SK-MEL-5 (cell line): ENCODE measurements around the gene PCDHGA1. TPM values are rescaled to one million over a fixed set of nuclear protein-coding genes. Genes with fewer than 3 reads are reported as not detected.
"Not testable (repeated sequence)": the region's sequence is repeated elsewhere in the genome, so short reads cannot be mapped to it uniquely, and the experiment has no call there.

ENCODE experiments used
- DNase-seq: peaks from one replicate; pipeline ENCODE4 v3.0.0-alpha.2; 2016; ENCODE audit warnings: low read depth, low spot score
- in situ Hi-C: cut with HindIII; loops from 2 replicates; pipeline ENCODE4 v1.10.0; 2016; ENCODE audit warnings: low sequenced_read_pairs, high pct_unique_total_duplicates, low pct_unique_long_range_greater_than_20kb
- total RNA-seq: library from RNA; depleted of rRNA; stranded (reverse); fragments of >200 nt; shearing (Covaris generic); gene quantifications from 2 replicates; pipeline ENCODE4 v1.2.3, GENCODE V29; 2014

Gene PCDHGA1
- total RNA-seq, 1 experiment from 2014 or later, result 0.63 TPM

- DNase-seq, result no peak
- in situ Hi-C loops, result no loop called here
Measured at GRCh38 chr5:141419074-141419880, 89.0 kb downstream of the PCDHGA1 start.

GRCh38 chr5:141420855-141421488 lies 90.7 kb downstream of the PCDHGA1 start, which contains the start of gene PCDHGA11:
Gene PCDHGA11, plus strand, starts transcription at chr5:141421051. Its CDS starts 177 bp downstream, at chr5:141421228.
- no peak for DNase-seq
- in situ Hi-C loops, result no loop called here

- no peak for DNase-seq
- in situ Hi-C loops, result no loop called here
Measured at GRCh38 chr5:141421489-141421855, 91.2 kb downstream of the PCDHGA1 start.

GRCh38 chr5:141422742-141423291 lies 92.5 kb downstream of the PCDHGA1 start:
- DNase-seq, result no peak
- in situ Hi-C loops, result no loop called here

- in situ Hi-C loops, result no loop called here
- DNase-seq, result no peak
Measured at GRCh38 chr5:141427783-141428426, 97.6 kb downstream of the PCDHGA1 start.

GRCh38 chr5:141430332-141431113 lies 100.2 kb downstream of the PCDHGA1 start, which contains the start of gene PCDHGA12:
Gene PCDHGA12, plus strand, starts transcription at chr5:141430507. Its CDS starts 253 bp downstream, at chr5:141430760.
- DNase-seq, result peak; percentile 86
- in situ Hi-C loops, result no loop called here

- in situ Hi-C loops, result no loop called here
Measured at GRCh38 chr5:141431286-141431685, 101.0 kb downstream of the PCDHGA1 start.

GRCh38 chr5:141432308-141432707 lies 102.0 kb downstream of the PCDHGA1 start:
- DNase-seq, in situ Hi-C loops: not testable (repeated sequence)

More at GRCh38 chr5:141431286-141431685, 101.0 kb downstream of the PCDHGA1 start:
- DNase-seq, result no peak

GRCh38 chr5:141432726-141433125 lies 102.4 kb downstream of the PCDHGA1 start:
- in situ Hi-C loops, DNase-seq: not testable (repeated sequence)

GRCh38 chr5:141434006-141434405 lies 103.7 kb downstream of the PCDHGA1 start:
- in situ Hi-C loops, result no loop called here
- no peak for DNase-seq

- no peak for DNase-seq
- in situ Hi-C loops, result no loop called here
Measured at GRCh38 chr5:141437221-141437620, 106.9 kb downstream of the PCDHGA1 start.

GRCh38 chr5:141439411-141440141 lies 109.3 kb downstream of the PCDHGA1 start:
- no peak for DNase-seq
- in situ Hi-C loops, result no loop called here

GRCh38 chr5:141440341-141440740 lies 110.0 kb downstream of the PCDHGA1 start:
- DNase-seq, result no peak
- in situ Hi-C loops, result no loop called here

GRCh38 chr5:141441571-141442170 lies 111.4 kb downstream of the PCDHGA1 start:
- no peak for DNase-seq
- in situ Hi-C loops, result no loop called here

GRCh38 chr5:141465351-141465750 lies 135.0 kb downstream of the PCDHGA1 start:
- no peak for DNase-seq
- in situ Hi-C loops, result no loop called here

GRCh38 chr5:141475625-141476131 lies 145.4 kb downstream of the PCDHGA1 start, which contains the start of gene PCDHGC3:
Gene PCDHGC3, plus strand, starts transcription at chr5:141475966. Its CDS starts 151 bp downstream, at chr5:141476117.
- in situ Hi-C loops, result no loop called here
- DNase-seq, result peak; percentile 65
